HCEC 1CT (cell line): Measurements from ENCODE around the gene EBF3.

Experiments
- DNase-seq: peaks from one replicate; pipeline ENCODE4 v3.0.0-alpha.2; 2017

EBF3 gene

DNA sequence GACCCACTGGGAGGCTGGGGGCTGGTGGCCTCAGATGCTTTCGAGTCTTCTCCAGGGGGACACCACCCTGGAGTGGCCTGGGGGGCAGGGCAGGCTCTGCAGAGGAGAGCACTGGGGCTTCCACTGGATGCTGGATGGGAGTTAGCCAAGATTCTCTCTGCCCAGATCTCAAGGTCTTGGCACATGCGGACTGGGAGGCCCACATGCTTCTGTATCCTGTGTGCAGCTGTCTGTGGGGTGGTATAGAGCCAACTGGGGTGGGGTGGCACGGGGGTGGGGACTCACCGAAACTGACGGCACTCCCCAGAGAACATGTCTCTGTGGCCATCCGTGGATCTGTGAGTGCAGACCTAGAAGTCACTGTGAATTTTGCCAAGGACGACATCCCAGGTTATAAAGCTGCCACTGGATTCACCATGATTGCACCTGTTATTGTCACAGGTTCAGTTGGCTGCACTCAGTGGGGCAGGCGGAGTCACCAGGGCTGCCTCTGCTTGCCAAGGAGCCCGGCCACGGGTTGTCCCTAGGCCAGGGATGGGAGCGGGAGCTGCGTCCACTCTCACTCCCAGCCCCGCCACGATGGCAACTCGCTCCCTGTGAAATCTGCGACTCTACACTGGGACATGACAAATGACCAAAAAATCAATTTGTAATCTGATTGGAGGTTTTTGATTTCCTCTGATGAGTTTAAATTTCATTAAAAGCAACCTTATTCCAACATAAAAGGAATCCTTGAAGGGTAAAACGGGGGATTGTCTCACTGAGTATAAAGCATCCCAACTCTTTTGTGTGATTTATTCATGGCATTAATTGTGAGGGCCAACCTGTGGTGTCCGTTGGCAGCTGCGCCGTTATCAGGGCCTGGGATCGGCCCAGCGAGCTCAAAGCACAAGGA, 131.3 kb downstream of the EBF3 start:
- no peak for DNase-seq

DNA sequence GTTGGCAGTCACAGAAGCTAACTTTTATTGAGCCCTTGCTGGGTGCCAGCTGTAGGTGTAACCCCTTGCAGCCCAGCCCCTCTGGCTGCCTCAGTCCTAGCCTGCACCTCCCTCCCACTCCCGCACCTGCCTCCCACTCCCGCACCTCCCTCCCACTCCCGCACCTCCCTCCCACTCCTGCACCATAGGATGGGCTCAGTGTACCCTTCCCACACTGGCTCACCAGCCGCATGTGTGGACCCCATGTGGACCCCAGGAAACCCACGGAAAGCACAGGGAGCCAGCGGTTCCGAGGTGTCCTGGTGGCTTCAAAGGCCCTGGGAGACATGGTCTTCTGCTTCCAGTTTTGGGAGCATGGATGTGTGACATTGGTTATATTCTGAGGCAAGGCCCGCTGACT, 132.9 kb downstream of the EBF3 start:
- DNase-seq: no peak

DNA sequence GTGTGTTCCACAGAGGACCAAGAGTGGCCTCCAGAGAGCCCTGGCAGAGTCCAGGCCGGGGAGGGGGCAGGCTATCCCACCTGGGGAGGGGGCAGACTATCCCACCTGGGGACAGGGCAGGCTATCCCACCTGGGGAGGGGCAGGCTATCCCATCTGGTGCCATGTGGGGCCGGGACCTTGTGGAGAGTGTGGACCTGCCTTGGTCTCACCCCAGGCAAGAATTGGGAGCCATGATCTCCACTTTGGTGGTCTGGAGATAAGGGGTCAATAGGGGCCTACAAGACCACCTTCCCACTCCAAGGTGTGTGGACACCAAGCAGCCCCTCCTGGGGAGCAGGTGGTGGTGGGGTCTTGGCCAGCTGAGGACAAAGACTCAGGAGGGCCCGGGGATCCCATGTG, 138.2 kb downstream of the EBF3 start:
- no peak for DNase-seq

DNA sequence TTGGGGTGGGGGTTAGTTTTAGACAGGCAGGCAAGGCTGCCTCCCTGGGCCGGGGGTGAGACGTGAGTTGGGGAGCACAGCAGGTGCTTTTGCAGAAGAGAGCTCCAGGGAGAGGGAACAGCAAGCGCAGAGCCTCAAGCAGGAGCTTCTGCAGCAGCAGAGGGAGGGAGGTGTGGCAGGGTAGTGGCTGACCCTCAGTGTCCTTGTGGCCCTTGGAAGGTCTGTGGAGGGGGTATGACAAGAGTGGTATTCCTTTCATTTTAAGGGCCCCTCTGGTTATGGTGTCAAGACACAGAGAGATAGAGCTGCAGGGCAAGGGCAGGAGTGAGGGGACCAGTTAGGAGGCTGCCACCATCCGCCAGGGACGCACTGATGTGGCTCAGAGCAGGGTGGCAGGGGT, 138.9 kb downstream of the EBF3 start:
- no peak for DNase-seq

DNA sequence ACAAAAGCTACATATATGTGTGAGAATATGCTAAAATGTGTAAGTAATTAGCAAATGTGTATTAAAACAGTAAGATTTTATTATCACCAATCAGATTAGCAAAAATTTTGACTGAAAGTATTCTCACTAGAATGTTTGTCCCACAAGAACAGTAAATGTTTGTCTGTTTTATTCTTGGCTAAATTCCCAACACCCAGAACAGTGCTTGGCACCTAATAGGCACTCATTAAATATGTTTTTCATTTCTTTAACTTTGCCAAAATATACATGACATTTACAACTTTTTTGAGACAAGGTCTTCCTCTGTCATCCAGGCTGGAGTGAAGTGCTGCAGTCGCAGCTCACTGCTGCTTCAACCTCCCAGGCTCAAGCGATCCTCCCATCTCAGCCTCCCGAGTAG, 143.6 kb downstream of the EBF3 start:
- DNase-seq: no peak

DNA sequence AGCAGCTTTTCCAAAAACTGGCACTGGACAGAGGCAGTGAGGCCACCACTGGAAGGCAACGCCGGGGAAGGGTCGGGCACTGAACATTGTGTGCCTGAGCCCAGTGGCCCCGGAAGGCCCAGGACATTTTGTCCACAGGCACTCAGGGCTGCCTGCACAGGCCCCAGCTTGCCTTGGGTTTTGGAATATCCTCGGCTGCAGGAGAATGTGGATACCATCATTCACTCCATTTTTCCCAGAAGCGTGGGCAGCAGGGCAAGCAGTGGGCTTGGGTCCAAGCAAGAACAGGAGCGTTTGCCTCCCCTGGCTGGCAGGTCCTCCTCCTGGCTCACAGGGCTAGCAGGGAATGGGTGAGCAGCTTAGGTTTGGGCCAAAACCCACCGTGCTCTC, 147.4 kb downstream of the EBF3 start:
- no peak for DNase-seq

DNA sequence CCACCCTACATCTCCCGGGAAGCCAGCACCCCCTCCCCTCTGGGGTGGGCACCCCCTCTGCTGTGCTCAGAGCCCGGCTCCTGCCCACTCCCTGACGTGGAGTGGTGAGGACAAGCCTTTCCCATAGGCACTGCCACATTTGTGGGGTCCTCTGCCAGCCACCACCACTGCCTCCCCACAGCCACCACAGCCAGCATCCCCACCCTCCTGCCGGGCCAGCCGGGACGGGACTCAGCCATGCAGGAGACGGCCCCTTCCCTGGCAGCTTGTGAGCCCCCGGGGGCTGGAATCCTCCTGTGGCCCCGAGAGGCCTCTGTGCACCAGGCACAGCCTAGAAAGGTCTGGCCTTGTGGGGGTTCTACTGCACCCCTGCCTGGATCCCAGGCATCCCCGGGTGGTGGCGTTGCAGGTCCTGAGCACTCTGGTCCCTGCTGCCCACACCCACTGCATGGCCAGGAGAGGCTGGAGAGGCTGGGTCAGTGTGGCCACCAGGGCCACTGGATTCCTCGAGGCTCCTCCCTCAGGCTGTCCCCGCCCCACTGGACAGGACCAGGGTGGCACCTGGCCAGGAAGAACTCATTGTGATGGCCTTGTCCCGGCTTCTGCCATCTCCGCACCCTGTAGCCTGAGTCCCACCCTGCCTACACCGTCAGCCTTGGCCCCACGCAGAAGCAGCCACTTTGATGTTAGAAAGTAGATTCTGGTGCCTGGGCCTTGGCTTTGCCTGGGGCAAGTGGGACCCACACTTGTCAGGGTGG, 148.0 kb downstream of the EBF3 start:
- DNase-seq: no peak

DNA sequence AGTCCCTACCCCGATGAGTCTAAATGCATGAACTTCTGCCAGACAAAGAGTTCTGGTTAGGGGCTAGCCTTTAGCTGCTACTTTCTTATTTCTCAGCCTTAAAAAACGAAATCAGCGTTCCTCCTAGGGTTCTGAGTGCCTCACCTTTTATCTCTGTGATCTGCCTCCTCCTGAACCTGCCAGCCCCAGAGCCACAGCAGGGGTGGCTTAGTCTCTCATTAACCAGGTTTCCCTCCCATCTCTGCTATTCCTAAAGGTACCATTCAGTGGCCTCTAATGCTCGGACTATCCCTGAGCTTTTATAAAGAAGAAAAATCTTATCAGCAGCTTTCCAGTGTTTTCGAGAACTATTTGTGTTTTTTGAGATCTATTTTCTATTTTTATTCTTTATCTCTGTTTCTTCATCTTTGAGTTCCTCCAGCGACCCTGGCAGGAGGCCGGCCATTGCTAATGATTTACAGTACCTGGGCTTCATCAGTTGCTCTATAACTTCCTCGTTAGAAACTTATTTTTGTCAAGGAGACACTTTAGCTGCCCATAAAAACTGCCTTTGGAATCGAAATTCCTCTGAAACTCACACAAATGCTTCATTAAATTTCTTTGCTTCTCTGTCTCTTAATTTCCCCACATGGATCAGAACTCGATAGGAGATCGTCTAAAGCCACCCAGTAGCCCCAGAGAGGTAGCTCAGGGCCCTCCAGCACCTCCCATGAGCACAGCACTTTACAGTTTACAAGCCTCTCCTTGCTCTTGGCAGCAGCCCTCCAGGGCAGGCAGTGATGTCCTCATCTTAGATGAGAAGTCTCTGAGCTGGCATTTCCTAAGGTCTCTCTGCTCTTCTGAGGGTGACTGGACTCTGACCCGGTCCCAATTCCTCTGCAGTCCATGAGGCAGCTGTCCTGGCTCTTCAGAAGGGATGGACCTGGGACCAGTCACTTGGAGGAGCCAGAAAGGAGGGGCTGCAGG, 149.1 kb downstream of the EBF3 start:
- no peak for DNase-seq

DNA sequence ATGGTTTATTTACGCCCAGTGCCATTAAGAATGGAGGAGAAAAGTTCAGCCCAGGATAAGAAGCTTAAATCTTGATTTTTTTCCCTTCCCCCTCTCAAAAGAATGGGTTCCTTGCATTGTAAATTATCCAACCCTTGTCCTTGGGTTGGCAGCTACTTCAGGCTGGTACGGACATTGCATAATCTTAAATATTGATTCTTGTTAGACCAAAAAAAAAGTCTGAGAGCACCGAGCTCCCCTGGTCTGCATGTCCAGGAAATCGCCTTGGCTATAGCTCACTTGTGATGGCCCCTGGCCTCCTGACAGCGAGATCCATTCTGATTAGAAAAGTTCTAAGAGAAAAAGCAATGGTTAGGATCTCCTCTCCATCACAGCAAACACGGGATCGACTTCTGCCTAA, 151.7 kb downstream of the EBF3 start:
- DNase-seq: no peak

DNA sequence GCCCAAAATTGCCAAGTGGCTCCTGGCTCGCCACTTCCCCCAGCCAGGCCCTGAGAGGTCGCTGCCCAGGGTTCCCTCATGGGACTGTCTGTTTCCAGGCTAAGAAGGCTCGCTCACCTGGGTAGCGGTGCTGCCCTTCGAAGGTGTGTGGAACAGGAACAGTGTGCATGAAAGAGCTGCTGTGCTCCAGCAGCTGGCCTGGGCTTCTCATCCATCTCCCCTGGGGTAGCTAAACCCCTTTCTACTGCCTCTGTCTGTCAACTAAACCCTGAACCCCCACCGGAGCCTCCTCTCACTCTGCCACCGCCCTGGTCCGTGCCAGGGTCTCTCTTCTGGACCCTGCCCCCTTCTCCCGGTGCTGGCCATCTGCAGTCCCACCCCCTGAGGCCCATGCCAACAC, 152.9 kb downstream of the EBF3 start:
- no peak for DNase-seq

DNA sequence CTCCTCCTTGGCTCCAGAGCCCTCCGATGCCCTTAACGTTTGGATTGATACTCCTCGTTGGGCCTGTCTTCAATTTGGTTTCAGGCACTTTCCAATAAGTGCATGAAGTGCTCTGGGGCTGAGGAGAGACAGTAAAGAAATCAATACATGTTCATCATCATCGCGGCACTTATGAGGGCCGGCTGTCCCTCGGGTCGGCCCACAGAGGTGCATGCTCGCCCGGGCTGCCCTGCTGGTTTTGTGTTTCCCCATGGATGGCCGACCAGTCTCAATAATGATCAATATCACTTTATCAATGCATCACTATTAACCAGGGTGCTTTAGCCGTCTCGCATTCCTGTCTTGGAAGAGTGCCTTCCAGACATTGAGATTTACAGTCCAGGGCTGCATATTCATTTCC, 154.2 kb downstream of the EBF3 start:
- DNase-seq: no peak

DNA sequence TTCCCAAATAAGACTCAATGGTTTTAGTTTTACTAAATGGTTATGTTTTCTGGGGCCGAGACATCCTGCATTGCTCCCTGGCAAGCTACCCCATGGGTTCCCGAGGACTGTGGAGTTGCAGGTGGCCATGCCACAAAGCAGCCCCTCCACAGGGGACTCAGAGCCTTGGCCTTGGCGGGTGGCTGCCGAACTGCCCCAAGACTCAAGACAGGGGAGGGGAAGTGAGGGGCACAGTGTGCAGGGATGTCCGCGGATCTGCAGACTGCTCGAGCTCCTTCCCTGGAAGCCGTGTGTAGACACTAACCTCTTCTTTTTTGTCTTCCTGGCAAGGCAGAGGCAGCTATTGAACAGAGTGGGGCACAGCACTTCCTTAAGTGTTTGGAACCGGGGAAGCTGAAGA, 154.6 kb downstream of the EBF3 start:
- DNase-seq: no peak

DNA sequence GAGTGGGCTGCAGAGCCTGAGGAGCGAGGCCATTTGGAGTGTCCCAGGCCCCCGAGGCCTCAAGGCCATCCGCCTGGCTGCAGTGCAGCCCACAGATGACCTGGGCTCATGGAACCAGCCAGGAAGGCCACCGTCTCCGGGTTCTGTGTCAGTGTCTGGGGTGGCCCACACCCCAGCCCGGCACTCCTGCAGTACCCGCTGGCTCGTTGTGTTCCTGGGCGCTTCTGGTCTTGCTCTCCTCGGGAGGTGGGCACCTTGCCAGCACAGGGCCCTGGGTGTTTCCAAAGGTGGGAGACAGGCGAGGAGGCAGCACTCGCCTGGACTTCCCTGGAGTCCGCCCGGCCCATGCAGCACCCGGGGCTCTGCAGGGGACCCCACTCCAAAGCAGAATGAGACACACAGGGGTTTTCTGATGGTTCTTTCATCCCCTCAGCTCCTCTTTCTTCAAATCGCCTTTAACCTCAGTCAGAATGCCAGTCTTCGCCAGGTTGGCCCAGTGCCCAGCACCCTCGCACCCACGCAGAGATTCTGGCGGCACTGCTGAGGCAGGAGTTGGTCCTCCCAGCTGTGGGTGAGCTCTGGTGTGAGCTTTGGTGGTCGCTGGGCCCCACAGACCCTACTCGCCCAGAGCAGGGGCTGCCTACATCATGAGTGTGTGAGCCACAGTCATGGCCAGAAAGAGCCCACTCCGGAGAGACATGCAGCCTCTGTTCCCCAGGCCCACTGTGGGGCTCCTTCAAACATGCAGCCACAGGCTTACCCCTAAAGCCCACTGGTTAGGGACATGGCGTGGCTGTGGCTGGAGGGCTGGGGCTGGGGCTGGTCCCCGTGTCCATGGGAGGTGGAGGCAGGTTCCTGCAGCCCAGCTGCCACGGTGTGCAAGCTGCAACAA, 155.7 kb downstream of the EBF3 start:
- no peak for DNase-seq

DNA sequence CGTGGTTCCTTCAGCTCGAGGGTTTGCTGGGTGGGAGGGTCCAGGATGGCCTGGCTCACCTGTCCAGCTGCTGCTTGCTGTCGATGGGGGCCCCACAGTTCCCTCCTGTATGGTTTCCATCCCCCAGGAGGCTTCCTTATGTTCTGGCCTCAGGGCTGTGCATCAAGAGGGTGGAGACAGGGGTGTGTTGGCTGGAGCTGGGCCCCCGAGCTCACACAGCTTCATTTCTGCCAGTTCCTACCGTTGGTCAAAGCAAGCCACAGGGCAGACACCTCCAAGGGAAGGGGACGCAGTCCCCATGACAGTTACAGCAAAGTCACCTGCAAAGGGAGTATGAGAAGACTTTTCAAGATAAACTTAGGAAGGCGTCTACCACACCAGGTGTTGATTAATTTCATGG, 156.9 kb downstream of the EBF3 start:
- DNase-seq: no peak

DNA sequence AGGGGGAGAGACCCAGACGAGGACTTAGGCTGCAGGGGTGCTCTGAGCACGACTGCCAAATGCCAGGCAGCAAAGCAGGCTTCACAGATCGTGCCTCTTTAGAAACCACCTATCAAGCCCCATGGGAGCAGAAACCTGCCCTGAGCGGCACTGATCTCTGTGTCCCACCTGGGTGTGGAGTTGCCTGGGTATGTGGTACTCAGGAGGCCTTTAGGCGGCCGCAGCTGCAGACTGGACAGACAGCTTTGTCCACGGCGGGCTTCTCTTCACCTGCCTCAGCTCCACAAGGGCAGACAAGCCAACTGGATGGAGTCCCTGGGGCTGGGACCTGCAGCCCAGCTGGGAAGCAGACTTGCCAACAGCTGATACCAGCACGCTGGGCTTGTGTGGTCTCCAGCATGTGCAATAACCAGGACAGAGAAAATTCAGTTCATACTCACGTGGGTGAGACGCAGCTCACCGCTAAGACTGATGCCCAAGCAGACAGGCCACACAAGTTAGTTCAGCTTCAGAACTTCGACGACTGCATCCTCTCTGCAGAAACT, 163.2 kb downstream of the EBF3 start:
- DNase-seq: no peak

DNA sequence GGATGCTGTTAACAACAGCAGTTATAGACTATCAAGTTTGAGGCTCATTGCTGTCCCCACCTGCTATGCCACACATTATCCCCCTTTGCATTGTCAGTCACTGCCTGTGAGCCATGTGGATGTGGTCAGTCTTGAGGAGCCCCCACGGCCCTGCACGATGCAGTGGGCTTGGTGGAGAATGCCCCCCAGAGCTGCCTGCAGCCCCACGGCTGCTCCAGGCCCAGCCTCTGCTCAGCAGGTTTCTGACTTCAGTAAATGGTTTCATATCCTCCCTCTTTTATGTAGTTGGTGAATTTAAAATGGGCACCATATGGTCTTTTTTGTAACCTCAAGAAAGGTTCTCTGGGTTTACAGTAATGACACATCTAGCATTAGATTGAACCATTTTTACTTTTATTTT, 164.1 kb downstream of the EBF3 start:
- no peak for DNase-seq

DNA sequence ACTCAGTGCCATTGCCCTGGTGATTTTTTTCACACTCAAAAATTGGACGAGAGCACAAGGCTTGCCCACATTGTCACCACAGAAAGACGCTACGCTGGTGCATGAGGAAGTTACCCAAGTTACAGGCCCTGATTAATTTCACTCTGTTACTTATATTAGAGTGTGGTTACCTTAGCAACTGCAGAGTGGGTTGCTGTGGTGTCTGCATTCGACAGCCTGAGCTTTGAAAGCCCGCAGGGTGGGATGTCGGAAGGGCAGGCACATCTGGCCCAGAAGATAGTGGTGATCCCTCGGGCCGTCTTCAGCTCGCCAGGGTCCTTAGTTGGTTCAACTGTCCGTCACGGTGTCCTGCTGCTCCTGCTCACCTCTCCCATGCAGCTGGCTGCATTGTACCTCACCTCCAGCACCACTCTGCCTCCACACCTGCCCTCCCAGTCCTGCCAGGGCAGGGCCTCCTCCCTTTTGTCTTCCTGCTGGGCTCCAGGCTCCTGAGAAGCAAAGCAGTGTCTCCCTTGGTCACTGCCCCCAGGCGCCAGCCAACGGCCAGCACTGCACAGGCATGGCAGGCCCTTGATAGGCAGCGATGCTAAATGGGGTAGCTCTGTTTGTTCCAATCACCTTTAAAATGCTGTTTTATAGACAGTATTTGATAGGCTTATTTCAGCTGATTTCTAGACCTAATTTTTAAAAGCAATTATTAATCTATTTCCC, 167.2 kb downstream of the EBF3 start:
- no peak for DNase-seq

DNA sequence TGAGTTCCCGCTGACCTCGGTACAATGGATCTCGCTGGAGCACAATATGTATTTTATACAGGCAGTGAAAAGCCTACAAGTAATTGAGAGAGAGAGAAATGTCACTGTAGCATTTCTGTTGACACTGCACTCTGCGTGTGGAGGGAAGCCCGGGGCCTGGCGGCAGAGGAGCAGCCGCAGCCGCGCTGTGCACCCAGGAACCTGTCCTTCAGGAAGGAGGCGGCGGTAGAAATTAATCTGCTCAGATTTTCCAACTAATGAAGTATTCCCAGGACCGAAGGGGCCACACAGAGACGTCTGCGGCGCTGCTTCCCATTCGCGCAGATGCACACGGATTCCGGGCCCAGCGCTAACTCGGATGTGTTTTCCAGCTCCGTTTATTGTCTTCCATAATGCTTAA, 170.1 kb downstream of the EBF3 start:
- DNase-seq: no peak

DNA sequence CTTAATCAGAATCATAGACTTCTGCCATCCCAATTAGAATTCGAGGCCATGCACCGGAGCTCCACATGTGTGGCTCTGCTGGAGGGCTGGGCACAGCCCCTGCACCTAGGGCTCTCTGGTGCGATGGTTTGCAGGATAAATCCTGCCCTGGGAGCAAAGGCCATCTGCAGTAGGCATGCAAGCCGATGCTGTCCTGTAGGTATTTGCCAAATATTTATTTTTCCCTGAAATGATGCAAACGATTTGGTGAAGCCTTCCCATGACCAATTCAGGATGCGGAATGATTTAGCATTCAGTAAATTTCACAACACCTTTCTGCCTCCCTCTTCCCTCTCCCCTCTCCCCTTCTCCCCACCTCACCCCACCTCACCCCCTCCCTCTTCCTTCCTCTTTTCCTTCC, 170.6 kb downstream of the EBF3 start:
- no peak for DNase-seq

DNA sequence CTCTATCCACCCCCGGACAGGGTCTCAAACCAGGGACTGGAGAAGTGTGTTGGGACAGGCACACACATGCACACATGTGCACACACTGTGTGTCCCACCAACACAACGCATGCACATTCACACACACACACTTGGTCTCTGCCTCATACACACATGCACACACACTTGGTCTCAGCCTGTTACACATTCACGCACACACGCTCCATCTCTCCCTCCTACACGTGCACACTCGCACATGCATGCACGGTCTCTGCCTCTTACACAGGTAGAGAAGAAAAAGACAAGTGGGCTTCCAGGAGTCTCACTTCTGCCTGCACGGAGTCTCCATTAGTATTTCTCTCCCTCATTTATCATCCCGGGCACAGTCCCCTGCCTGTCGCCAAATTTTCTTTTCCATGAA, 171.2 kb downstream of the EBF3 start:
- no peak for DNase-seq

DNA sequence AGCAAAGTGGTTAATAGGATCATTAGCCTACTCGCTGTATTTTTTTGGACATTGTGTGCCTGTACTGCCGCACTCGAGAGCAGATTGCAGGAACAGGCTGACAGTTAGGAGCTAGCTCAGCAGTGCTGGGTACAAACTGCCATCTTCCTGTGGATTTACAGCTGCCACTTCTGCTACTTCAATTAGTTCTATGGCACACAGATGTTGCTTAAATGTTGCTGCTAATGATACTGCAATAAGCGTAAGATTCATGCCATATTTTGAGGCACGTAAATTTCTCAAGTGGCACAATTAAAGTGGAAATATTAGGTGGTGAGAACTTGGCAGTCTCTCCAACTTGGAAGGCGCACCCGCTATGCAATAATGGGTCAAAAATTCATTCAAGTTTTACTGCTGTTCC, 171.9 kb downstream of the EBF3 start:
- DNase-seq: no peak
